ENCODE measurements around the gene MEIKIN.

MEIKIN gene

GRCh38 chr5:131986161-131986912 lies 40.9 kb upstream of the MEIKIN start:
- Histone ChIP-seq H3K36me3 (no peaks in the 10 kb centered on the region), H3K27me3 (no peaks in the 10 kb centered on the region), H3K9ac (no peak overlapping the region), H3K9me3 (replicated peaks in 1 of 11) (no peaks in the 10 kb centered on the region), H3K4me3 (no peak overlapping the region), H4K20me1 (no peaks in the 10 kb centered on the region), H3K4me2 (peak overlapping the region in 1 of 11 experiments; percentile 12; a peak in 1 of 22 replicates), H3K4me1 (peaks cover 0 to 14% (median 0%) of the 10 kb centered on the region in 10 experiments; a peak in 5 of 20 replicates), H3K27ac (no peak overlapping the region)
- TF ChIP-seq Cebpa-rat (IDR thresholded peaks at IDR 0.05) = no peak

- no peak overlapping the region for H3K27ac ChIP-seq
- H3K9ac ChIP-seq = no peak overlapping the region
- no peak overlapping the region for H3K4me2 ChIP-seq
- no peaks in the 10 kb centered on the region for H4K20me1 ChIP-seq
- H3K4me3 ChIP-seq = no peak overlapping the region
- H3K27me3 ChIP-seq = no peaks in the 10 kb centered on the region
- H3K36me3 ChIP-seq = no peaks in the 10 kb centered on the region
- H3K4me1 ChIP-seq = peaks cover 0 to 14% (median 0%) of the 10 kb centered on the region in 10 experiments; a peak in 5 of 20 replicates
- TF ChIP-seq Cebpa-rat (IDR thresholded peaks at IDR 0.05) = no peak
- H3K9me3 ChIP-seq (replicated peaks in 1 of 11) = no peaks in the 10 kb centered on the region
These were observed 39.6 kb upstream of the MEIKIN start for GRCh38 chr5:131984956-131985665.

- no peaks in the 10 kb centered on the region for H3K9me3 ChIP-seq (replicated peaks in 1 of 11)
- no peaks in the 10 kb centered on the region for H4K20me1 ChIP-seq
- no peaks in the 10 kb centered on the region for H3K27me3 ChIP-seq
- no peak overlapping the region for H3K9ac ChIP-seq
- H3K36me3 ChIP-seq = no peaks in the 10 kb centered on the region
- H3K27ac ChIP-seq = no peak overlapping the region
- no peak for TF ChIP-seq Cebpa-rat (IDR thresholded peaks at IDR 0.05)
- H3K4me1 ChIP-seq = peaks cover 0 to 24% (median 2%) of the 10 kb centered on the region in 10 experiments; a peak in 8 of 20 replicates
- H3K4me3 ChIP-seq = no peak overlapping the region
- H3K4me2 ChIP-seq = peak overlapping the region in 1 of 11 experiments; percentile 0; a peak in 1 of 22 replicates
These were observed 37.8 kb upstream of the MEIKIN start for GRCh38 chr5:131983244-131983771.

GRCh38 chr5:131981516-131981915 lies 36.1 kb upstream of the MEIKIN start:
- Histone ChIP-seq H3K4me1 (peaks cover 0 to 24% (median 4%) of the 10 kb centered on the region in 10 experiments; a peak in 9 of 20 replicates), H3K9me3 (replicated peaks in 1 of 11) (no peaks in the 10 kb centered on the region), H3K36me3 (no peaks in the 10 kb centered on the region), H4K20me1 (no peaks in the 10 kb centered on the region), H3K27ac (no peak overlapping the region), H3K9ac (no peak overlapping the region), H3K4me3 (no peak overlapping the region), H3K27me3 (no peaks in the 10 kb centered on the region), H3K4me2 (no peak overlapping the region)
- no peak for TF ChIP-seq Cebpa-rat (IDR thresholded peaks at IDR 0.05)

GRCh38 chr5:131980696-131981095 lies 35.2 kb upstream of the MEIKIN start:
- Histone ChIP-seq H3K9ac (no peak overlapping the region), H3K4me1 (peaks cover 0 to 19% (median 4%) of the 10 kb centered on the region in 10 experiments; a peak in 9 of 20 replicates), H3K27me3 (no peaks in the 10 kb centered on the region), H3K4me2 (no peak overlapping the region), H3K4me3 (no peak overlapping the region), H4K20me1 (no peaks in the 10 kb centered on the region), H3K27ac (no peak overlapping the region), H3K36me3 (no peaks in the 10 kb centered on the region), H3K9me3 (replicated peaks in 1 of 11) (no peaks in the 10 kb centered on the region)
- no peak for TF ChIP-seq Cebpa-rat (IDR thresholded peaks at IDR 0.05)

- Histone ChIP-seq H3K36me3 (no peaks in the 10 kb centered on the region), H3K27ac (no peak overlapping the region), H3K9ac (no peak overlapping the region), H3K27me3 (no peaks in the 10 kb centered on the region), H3K4me1 (peaks cover 0 to 25% (median 5%) of the 10 kb centered on the region in 10 experiments; a peak in 10 of 20 replicates), H3K4me3 (no peak overlapping the region), H4K20me1 (no peaks in the 10 kb centered on the region), H3K9me3 (replicated peaks in 1 of 11) (no peaks in the 10 kb centered on the region), H3K4me2 (no peak overlapping the region)
- no peak for TF ChIP-seq Cebpa-rat (IDR thresholded peaks at IDR 0.05)
These were observed 34.4 kb upstream of the MEIKIN start for GRCh38 chr5:131979816-131980215.

GRCh38 chr5:131977212-131977604 lies 31.7 kb upstream of the MEIKIN start:
- Histone ChIP-seq H3K27ac (no peak overlapping the region), H3K9me3 (replicated peaks in 1 of 11) (no peaks in the 10 kb centered on the region), H3K36me3 (no peaks in the 10 kb centered on the region), H3K9ac (no peak overlapping the region), H3K4me2 (peak overlapping the region in 1 of 11 experiments; percentile 37; a peak in 1 of 22 replicates), H3K4me3 (no peak overlapping the region), H3K27me3 (no peaks in the 10 kb centered on the region), H4K20me1 (no peaks in the 10 kb centered on the region), H3K4me1 (peaks cover 0 to 21% (median 6%) of the 10 kb centered on the region in 10 experiments; a peak in 8 of 20 replicates)
- TF ChIP-seq Cebpa-rat (IDR thresholded peaks at IDR 0.05) = no peak

GRCh38 chr5:131976414-131977211 lies 31.1 kb upstream of the MEIKIN start:
- H3K4me1 ChIP-seq = peaks cover 0 to 21% (median 6%) of the 10 kb centered on the region in 10 experiments; a peak in 8 of 20 replicates
- no peaks in the 10 kb centered on the region for H3K36me3 ChIP-seq
- no peak for TF ChIP-seq Cebpa-rat (IDR thresholded peaks at IDR 0.05)
- H3K27ac ChIP-seq = no peak overlapping the region
- H4K20me1 ChIP-seq = no peaks in the 10 kb centered on the region
- H3K27me3 ChIP-seq = no peaks in the 10 kb centered on the region
- no peaks in the 10 kb centered on the region for H3K9me3 ChIP-seq (replicated peaks in 1 of 11)
- no peak overlapping the region for H3K9ac ChIP-seq
- peak overlapping the region in 1 of 11 experiments; percentile 37; a peak in 1 of 22 replicates for H3K4me2 ChIP-seq
- H3K4me3 ChIP-seq = no peak overlapping the region
